SIG-M5 treated with dmso at 0.1 percent for 504 hours (cell line): Measurements from ENCODE around the gene USP54.
"Not testable (repeated sequence)": the region's sequence is repeated elsewhere in the genome, so short reads cannot be mapped to it uniquely, and the experiment has no call there.

Experiments used
- DNase-seq: peaks from one replicate; lab custom pipeline; 2025; ENCODE audit not compliant: unreplicated experiment; lab: John Stamatoyannopoulos, UW

Gene USP54, protein sequence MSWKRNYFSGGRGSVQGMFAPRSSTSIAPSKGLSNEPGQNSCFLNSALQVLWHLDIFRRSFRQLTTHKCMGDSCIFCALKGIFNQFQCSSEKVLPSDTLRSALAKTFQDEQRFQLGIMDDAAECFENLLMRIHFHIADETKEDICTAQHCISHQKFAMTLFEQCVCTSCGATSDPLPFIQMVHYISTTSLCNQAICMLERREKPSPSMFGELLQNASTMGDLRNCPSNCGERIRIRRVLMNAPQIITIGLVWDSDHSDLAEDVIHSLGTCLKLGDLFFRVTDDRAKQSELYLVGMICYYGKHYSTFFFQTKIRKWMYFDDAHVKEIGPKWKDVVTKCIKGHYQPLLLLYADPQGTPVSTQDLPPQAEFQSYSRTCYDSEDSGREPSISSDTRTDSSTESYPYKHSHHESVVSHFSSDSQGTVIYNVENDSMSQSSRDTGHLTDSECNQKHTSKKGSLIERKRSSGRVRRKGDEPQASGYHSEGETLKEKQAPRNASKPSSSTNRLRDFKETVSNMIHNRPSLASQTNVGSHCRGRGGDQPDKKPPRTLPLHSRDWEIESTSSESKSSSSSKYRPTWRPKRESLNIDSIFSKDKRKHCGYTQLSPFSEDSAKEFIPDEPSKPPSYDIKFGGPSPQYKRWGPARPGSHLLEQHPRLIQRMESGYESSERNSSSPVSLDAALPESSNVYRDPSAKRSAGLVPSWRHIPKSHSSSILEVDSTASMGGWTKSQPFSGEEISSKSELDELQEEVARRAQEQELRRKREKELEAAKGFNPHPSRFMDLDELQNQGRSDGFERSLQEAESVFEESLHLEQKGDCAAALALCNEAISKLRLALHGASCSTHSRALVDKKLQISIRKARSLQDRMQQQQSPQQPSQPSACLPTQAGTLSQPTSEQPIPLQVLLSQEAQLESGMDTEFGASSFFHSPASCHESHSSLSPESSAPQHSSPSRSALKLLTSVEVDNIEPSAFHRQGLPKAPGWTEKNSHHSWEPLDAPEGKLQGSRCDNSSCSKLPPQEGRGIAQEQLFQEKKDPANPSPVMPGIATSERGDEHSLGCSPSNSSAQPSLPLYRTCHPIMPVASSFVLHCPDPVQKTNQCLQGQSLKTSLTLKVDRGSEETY (N-terminal part only)

DNA sequence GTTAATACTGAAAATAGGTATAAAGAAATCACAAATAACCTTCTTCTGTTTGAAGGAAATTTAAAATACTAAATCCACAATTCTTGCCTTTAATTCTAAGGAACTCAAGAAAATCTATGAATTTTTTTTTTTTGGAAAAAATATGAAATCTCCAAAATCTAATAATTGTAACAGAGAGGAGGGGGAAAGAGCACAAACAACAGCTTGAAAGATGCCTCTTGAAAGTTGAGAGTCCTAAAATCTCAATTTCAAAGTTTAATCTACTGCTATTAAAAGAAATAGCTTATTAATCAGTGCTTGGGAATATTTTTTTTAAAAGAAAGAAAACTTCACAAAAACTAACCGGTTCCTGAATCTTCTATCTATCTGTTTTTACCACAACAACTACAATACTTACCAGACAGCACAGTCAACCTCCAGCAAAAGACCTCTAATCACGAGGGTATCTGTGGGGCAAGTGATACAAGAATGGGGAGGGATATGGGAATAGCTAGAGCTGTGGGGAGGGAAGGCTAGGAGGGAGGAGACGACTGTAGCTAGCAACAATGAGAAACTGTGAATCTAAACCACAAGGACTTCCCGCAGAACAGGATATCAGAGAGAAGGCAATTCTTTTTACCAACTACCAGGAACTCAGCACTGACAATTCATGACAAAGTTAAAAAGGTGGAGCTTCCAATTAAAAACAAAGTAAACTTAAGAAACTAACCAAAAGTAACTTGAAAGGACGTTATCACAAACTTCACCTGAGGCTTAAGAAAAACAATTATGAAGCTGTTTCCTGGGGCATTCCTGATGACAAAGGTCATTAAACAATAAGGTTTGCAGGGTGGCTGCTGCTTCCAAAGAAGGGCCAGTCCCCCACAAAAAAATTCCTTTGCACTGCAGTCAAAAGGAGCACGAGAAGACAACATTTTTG, at the start of gene USP54:
Gene USP54 (minus strand): TSS at position 462 of the 919 bp plus-strand sequence. CDS start 15,684 bp downstream, outside the sequence.
- no peak for DNase-seq

DNA sequence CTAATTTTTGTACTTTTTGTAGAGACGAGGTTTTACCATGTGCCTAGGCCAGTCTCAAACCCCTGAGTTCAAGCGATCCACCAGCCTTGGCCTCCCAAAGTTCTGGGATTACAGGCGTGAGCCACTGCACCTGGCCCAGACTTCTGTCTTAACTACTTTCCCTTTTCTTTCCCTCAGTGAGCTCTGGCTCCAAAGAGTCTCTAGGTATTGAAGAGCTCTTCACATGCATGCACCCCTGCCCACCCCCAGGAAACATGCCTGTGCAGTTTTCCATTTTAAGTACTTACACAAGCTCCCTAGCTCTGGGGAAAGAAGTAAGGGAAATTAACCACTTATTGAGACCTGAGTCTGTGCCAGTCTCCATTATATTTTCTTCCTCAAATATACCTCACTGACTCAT, 48.1 kb upstream of the USP54 start:
- DNase-seq: no peak

DNA sequence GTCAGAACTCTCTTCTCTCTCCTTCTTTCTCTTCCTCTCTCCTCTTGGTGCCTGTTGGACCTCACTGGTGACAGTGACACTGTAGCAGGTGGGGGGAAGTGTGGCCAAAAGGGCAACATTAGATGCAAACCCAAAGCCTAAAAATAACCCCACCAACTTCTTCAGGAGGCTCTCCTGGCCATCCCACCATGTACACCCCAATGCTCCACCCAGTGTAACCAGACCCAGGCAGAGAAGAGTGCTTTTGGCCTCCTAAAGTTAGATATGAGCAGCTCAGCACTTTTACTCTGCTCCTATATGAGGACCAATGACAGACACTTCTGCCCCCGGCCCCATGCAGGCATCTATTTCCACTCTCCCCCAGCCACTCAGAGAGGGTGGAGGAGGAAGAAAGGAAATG, 44.6 kb upstream of the USP54 start:
- no peak for DNase-seq

DNA sequence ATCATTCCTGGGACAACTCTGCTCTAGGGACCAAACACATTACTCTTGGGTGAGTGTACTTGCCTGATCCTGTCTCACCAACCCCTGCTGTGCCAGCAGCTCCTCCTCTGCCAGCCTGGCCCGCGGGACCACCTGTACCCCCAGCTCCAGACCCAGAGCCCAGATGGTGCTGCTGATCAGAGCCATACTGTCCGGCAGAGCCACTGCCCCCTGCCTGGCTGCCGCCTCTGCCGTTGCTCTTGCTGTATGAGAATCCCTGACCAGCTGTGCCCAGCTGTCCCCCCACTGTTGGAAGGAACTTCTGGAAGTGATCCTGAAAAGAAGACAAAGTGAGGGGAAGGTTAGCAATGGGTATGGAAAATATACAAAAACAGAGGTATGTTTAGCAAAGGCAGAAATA, 43.3 kb upstream of the USP54 start:
- no peak for DNase-seq

DNA sequence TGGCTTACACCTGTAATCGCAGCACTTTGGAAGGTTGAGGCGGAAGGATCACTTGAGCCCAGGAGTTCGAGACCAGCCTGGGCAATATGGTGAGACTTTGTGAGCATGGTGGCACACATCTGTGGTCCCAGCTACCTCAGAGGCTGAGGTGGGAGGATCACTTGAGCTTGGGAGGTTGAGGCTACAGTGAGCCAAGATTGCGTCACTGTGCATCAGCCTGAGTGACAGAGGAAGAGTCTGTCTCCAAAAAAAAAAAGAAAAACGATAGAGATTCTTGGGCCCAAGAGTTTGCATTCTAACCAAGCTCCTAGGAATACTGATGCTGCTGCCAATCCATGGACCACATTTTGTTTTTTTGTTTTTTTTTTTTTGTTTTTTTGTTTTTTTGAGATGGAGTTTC, 38.0 kb upstream of the USP54 start:
- DNase-seq: no peak

DNA sequence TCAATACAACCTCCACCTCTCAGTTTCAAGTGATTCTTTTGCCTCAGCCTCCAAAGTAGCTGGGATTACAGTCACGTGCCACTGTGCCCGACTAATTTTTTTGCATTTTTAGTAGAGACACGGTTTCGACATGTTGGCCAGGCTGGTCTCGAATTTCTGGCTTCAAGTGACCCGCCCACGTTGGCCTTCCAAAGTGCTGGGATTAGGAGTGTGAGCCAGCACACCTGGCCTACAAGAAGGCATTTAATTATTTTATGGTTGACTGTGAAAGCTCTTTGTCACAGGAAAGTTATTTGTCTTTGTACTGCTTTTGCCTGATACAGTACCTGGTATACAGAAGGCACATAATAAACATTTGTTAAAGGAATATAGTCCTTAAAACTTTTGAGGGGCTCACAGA, 37.3 kb upstream of the USP54 start:
- no peak for DNase-seq

DNA sequence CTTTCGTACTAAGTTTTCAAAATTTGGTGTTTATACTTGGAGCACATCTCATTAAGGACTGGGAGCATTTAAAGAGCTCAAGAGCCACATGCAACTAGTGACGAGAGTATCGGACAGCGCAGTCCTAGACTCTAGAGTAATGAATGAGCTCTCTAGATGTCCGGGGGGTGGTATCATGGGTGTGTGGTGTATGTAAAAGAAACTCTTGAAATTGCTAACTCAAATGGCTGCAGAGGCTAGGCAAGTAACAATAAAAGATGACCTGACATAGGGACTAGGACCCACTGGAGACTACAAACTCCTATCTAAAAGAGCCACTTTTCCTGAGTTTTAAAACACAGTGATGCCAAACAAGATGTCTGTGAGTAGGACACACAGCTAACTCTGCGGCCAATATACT, 36.2 kb upstream of the USP54 start:
- DNase-seq: no peak

DNA sequence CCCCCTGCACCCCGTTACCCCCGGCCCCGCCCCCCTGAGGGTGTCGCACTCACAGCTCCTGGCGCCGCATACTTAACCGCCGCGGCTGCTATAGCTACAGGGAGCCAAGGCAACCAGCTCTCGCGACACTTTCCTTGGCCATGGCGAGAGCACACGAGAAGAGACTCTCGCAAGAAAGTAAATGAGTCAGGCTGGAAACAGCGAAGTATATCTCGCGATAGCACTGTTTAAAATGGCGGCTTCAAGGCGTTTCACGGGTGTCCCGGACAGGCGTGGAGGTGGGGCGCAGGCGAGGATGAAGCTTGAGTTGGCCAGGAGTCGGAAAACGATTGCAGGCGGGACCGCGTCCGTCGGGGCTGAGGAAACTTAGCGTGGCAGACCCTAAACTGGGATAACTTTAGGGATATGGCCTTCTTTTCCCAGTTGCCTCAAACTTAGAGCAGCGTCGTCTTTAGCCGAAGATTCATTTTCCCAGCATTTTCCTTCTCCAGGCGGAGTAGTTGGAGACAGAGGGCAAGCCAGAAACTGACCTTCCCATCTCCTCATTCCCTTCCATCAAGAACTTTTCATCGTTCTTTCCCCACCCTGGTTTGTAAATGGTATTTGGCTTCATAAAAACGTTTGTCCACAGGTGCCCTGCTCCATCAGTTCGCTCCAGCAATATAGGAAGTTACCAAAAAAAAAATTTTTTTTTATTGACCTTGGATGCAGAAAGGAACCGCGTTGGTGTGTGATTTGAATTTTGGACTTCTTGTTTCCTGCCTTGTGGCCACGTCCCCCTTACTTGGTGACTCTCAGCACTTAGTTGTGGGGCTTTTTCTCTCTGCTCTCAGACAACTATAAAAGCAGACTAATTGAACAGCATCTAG, 35.0 kb upstream of the USP54 start:
- peak; percentile 96 for DNase-seq

DNA sequence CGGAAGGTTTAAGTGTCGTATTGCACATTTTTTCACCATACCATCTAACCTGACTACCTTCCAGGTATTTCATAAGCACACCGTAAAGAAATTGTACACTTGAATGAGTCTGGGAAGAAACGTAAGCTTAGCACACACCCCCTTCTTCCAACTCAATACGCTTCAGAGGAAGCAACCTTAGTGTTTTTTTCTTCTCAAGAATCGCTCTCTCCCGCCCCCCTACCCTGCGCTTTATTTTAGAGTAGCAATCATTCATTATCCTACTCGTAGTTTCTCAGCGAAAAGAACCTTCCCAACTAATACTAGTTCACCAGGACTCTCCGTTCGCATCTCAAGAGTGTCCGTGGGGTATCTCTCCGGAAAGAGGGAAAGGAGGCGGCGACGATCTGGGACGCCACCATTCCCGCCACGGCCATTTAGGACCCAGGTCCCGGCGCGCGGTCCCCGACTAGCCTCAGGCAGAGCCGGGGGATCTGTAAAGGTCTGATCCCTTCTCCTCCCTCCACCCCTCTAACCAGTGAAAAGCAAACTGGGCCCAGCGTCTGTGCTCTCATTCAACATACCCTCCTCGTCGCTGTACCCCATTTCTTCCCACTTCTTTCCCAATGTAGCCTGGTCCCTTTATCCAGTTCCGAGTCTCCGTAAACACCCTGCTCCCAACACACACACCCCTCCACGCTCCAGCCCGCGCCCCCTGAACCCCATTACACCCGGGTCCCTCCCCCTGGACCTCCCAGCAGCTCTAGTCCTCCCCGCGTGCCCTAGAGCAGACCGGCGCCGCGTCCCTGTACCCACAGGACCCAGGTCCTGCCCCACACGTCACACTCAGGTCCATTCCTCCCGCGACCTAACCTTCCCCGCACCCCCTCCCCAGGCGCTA, 34.1 kb upstream of the USP54 start:
- DNase-seq: peak; percentile 28

DNA sequence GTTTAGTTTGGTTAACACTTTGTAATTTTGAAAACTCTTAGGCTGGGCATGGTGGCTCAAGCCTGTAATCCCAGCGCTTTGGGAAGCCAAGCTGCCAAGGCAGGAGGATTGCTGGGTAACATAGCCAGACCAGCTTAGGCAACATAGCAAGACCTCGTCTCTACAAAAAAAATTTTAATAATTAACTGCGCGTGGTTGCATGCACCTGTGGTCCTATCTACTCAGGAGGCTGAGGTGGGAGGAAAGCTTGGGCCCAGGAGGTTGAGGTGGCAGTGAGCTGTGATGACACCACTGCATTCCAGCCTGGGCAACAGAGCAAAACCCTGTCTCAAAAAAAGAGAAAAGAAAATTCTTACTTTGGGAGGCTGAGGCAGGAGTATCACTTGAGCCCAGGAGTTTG, 31.9 kb upstream of the USP54 start:
- DNase-seq: no peak

DNA sequence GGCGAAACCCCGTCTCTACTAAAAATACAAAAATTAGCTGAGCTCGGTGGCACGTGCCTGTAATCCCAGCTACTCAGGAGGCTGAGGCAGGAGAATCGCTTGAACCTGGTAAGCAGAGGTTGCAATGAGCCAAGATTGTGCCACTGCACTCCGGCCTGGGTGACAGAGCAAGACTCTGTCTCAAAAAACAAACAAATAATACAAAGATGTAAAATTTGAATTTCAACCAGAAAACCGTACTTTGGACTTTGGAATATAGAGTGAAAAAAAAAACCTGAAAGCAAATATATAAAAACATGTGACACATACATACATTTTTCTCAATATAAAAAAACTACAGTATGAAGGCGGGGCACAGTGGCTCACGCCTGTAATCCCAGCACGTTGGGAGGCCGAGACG, 29.8 kb upstream of the USP54 start:
- DNase-seq: not testable (repeated sequence)

DNA sequence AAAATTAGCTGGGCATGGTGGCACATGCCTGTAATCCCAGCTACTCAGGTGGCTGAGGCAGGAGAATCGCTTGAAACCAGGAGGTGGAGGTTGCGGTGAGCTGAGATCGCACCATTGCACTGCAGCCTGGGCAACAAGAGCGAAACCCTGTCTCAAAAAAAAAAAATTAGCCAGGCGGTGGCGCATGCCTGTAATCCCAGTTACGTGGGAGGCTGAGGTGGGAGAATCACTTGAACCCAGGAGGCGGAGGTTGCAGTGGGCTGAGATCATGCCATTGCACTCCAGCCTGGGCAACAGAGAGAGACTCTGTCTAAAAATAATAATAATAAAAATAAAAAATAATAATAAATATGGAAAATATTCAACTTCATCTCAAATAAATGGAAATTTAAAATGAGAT, 26.0 kb upstream of the USP54 start:
- not testable (repeated sequence) for DNase-seq

DNA sequence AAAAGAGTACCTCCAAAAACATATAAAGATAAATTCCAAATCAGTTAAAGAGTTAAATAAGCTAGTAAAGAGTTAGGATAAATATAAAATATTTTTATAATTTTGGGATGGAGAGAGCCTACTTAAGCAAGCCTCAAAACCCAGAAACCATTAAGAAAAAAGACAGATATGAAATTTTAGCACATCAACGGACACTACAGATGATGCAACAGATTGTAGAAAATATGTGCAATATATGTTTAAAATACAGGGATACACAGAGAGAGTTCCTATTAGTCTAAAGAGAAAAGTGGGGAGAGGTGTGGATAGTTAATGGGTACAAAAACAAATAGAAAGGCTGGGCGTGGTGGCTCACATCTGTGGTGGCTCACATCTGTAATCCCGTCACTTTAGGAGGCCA, 23.6 kb upstream of the USP54 start:
- no peak for DNase-seq

DNA sequence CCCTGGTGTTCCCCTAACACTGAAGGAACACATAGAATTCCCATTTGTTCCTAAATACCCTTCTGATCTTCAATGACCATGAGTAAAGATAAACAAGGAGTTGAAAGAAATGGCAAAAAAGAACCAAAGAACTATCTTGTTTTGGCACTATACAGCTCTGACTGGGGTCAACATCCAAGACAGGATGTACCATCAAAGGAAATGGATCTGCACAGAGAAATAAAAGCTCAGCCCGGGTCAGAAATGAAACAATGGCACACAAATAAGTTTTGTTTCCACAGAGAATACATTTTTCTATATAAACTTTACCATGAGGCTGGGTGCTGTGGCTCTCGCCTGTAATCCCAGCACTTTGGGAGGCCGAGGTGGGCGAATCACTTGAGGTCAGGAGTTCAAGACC, 18.0 kb upstream of the USP54 start:
- no peak for DNase-seq

DNA sequence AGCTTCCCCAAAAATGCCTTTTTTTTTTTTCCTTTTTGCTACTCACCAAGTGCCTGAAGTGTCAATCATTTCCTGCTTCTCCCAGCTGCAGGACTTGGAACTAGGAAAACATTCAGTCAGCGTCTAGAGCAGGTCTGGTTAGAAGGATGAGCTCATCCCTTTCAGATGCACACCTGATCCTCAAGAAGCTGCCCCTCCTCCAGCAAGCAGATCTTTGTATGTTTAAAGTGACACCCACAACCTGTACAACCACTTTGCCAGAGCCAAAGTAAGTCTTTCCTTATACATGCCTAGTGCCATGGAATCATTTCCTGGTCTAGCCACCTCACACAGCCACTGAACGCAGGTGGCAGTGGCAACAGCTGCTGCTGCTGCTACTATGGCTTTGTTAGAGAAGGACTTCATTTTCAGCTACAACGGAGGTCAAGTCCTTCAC, 10.4 kb upstream of the USP54 start:
- DNase-seq: peak; percentile 72

DNA sequence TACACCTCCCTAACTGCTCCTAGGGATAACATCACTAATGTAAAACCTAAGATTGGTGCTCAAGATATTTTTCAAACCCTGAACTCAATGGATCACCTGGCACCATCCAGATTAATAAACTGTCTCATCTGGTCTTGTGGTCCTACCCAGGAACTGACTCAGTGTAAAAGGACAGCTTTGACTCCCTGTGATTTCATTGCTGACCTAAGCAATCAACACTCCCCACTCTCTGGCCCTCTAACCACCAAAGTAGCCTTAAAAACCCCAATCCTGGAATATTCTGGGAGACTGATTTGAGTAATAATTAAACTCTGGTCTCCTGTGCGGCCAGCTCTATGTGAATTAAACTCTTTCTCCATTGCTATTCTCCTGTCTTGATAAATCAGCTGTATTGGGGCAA, 6.2 kb upstream of the USP54 start:
- no peak for DNase-seq

DNA sequence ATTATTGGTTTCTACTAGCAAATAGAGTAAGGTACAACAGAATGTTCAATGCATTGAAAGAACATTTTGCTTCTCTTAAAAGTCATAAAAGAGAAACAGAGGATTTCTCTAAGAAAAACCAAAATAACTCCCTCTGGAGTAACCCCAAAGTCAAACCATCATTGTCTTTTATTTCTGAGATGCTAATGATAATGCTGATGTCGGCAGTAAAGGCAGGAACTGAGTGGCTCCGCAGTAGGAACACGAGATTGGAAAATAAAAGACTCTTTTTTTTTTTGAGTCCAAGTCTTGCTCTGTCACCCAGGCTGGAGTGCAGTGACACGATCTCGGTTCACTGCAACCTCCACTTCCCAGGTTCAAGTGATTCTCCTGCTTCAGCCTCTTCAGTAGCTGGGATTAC, 2.7 kb upstream of the USP54 start:
- no peak for DNase-seq

DNA sequence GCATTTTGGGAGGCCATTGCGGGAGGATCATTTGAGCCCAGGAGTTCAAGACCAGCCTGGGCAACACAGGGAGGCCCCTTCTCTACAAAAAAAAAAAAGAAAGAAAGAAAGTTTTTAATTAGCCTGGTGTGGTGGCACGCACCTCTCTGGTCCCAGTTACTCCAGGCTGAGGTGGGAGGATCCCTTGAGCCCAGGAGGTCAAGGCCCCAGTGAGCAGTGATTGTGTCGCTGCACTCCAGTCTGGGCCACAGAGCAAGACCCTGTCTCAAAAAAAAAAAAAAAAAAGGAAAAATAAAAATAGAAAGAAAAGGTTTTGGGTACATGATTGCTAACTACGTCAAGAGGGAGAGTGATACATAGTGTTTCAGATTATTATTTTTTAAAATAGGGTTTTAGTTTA, 2.0 kb upstream of the USP54 start:
- DNase-seq: no peak
